Kidney (tissue), 14 donors: ENCODE data around the gene PRRX2. TPM values are rescaled to one million over a fixed set of nuclear protein-coding genes. Genes with fewer than 3 reads are reported as not detected.

ENCODE experiments used
- DNase-seq, 5 donors: peaks; one replicate each; pipeline ENCODE4 v3.0.0-alpha.2; 2013 to 2020
- FAIRE-seq: peaks from 2 replicates; lab custom pipeline; 2012; peaks lifted over from hg19 to GRCh38; lab: Jason Lieb, UNC
- H3K27ac ChIP-seq, 2 donors: one replicate each; pipeline ENCODE4 v1.7.0; 2013; ENCODE audit warnings: low read depth in 2 of 2, low read length in 2 of 2, inconsistent platforms in 1 of 2
- H3K27me3 ChIP-seq: one replicate; pipeline ENCODE4 v1.7.1; 2013; ENCODE audit warnings: low read length, inconsistent platforms; ENCODE audit not compliant: control insufficient read depth, insufficient read depth
- H3K36me3 ChIP-seq, 3 donors: one replicate each; pipeline versions ENCODE4 v1.7.0 to v1.7.1; 2013; ENCODE audit warnings: low read length in 3 of 3, control low read depth in 1 of 3, inconsistent platforms in 1 of 3; ENCODE audit not compliant: insufficient read depth in 3 of 3, control insufficient read depth in 2 of 3
- H3K4me1 ChIP-seq, 3 donors: one replicate each; pipeline versions ENCODE4 v1.7.0 to v1.7.1; 2013; ENCODE audit warnings: low read length in 3 of 3, inconsistent platforms in 1 of 3, low read depth in 1 of 3; ENCODE audit not compliant: control insufficient read depth in 2 of 3, insufficient read depth in 2 of 3
- H3K4me3 ChIP-seq, 3 donors: one replicate each; pipeline versions ENCODE4 v1.7.0 to v1.8.1; 2013; ENCODE audit warnings: low read length in 3 of 3, control low read depth in 1 of 3, inconsistent platforms in 1 of 3
- H3K9ac ChIP-seq, 3 donors: one replicate each; pipeline versions ENCODE4 v1.7.0 to v1.7.1; 2013; ENCODE audit warnings: low read length in 3 of 3, control low read depth in 1 of 3, inconsistent platforms in 1 of 3
- H3K9me3 ChIP-seq, 3 donors: one replicate each; pipeline versions ENCODE4 v1.7.0 to v1.7.1; 2013; ENCODE audit warnings: low read length in 3 of 3, control low read depth in 1 of 3, inconsistent platforms in 1 of 3; ENCODE audit not compliant: control insufficient read depth in 2 of 3, insufficient read depth in 1 of 3
- CTCF ChIP-seq: IDR thresholded peaks from 3 replicates; pipeline ENCODE4 v1.5.1; 2012; ENCODE audit warnings: mild to moderate bottlenecking, moderate library complexity, borderline replicate concordance; ENCODE audit not compliant: insufficient read depth; ENCODE audit errors: extremely low read depth
- intact Hi-C: fragments of 100-400 bp; cut with DNase I; formaldehyde crosslinking; loops from one replicate; pipeline ENCODE4 v1.11.1; 2022
- polyA plus RNA-seq: library from polyadenylated mRNA; stranded (reverse); fragments of 350-450 nt; fragmentation: Illumina TruSeq; extraction: RNeasy Lipid Tissue Mini Kit (QIAGEN cat#74804); gene quantifications from one replicate; pipeline ENCODE4 v1.2.3, GENCODE V29; 2014; ENCODE audit warnings: low read depth, low replicate concordance; ENCODE audit not compliant: insufficient read depth
- total RNA-seq: library from RNA; stranded (reverse); fragmentation: NEBNext Ultra II Directional; extraction: Animal tissue kit (Norgen Biotek cat#: 25700); gene quantifications from one replicate; pipeline ENCODE4 v1.2.1, GENCODE V29; 2021
- donor health status: control.
- donor health status: control.
- donor health status: control.
- donor health status: control.
- donor health status: control.
- donor health status: DM: yes; HTN: yes; CAD: no.
- donor health status: Normal renal cell carcinoma (clear cell type).

The PRRX2 gene
- total and polyA plus RNA-seq, 2 donors from 2014 or later: 1.8 to 2.3 TPM

GRCh38 chr9:129713402-129713679 lies 47.9 kb downstream of the PRRX2 start:
- DNase-seq (no peak), FAIRE-seq (no peak)
- H3K27me3 ChIP-seq: no peaks in the 10 kb centered on the region
- no peak overlapping the region for H3K4me3 ChIP-seq
- H3K27ac ChIP-seq: no peak overlapping the region
- intact Hi-C loops: no loop called here
- H3K4me1 ChIP-seq: peaks cover 0 to 5% (median 0%) of the 10 kb centered on the region in 3 donors
- no peak overlapping the region for H3K9ac ChIP-seq
- no peak for TF ChIP-seq CTCF
- no peaks in the 10 kb centered on the region for H3K36me3 ChIP-seq
- H3K9me3 ChIP-seq: no peaks in the 10 kb centered on the region

- Histone ChIP-seq H3K9ac (no peak overlapping the region), H3K4me3 (no peak overlapping the region), H3K27me3 (no peaks in the 10 kb centered on the region), H3K36me3 (no peaks in the 10 kb centered on the region), H3K27ac (no peak overlapping the region), H3K4me1 (peaks cover 0 to 5% (median 0%) of the 10 kb centered on the region in 3 donors), H3K9me3 (no peaks in the 10 kb centered on the region)
- TF ChIP-seq CTCF: no peak
- DNase-seq (no peak), FAIRE-seq (no peak)
- intact Hi-C loops: no loop called here
Observed at GRCh38 chr9:129714511-129715061, 49.1 kb downstream of the PRRX2 start.

- FAIRE-seq (no peak), DNase-seq (no peak)
- intact Hi-C loops: no loop called here
- Histone ChIP-seq H3K9me3 (no peaks in the 10 kb centered on the region), H3K27me3 (no peaks in the 10 kb centered on the region), H3K4me3 (no peak overlapping the region), H3K27ac (no peak overlapping the region), H3K36me3 (no peaks in the 10 kb centered on the region), H3K4me1 (peaks cover 0 to 5% (median 0%) of the 10 kb centered on the region in 3 donors), H3K9ac (no peak overlapping the region)
- no peak for TF ChIP-seq CTCF
Observed at GRCh38 chr9:129716091-129716490, 50.6 kb downstream of the PRRX2 start.

- intact Hi-C loops: no loop called here
- no peaks in the 10 kb centered on the region for H3K36me3 ChIP-seq
- H3K9ac ChIP-seq: no peak overlapping the region
- no peaks in the 10 kb centered on the region for H3K27me3 ChIP-seq
- no peak overlapping the region for H3K27ac ChIP-seq
- FAIRE-seq (no peak), DNase-seq (no peak)
- TF ChIP-seq CTCF: no peak
- H3K4me1 ChIP-seq: no peaks in the 10 kb centered on the region
- no peak overlapping the region for H3K4me3 ChIP-seq
- no peaks in the 10 kb centered on the region for H3K9me3 ChIP-seq
Observed at GRCh38 chr9:129717991-129718390, 52.5 kb downstream of the PRRX2 start.
